ENCODE data around the gene EGFLAM. TPM values are rescaled to one million over a fixed set of nuclear protein-coding genes. Genes with fewer than 3 reads are reported as not detected.
"Not testable (repeated sequence)": the region's sequence is repeated elsewhere in the genome, so short reads cannot be mapped to it uniquely, and the experiment has no call there.

EGFLAM gene
- total RNA-seq, 1 experiment from 2014 or later: 1.7 TPM

DNA sequence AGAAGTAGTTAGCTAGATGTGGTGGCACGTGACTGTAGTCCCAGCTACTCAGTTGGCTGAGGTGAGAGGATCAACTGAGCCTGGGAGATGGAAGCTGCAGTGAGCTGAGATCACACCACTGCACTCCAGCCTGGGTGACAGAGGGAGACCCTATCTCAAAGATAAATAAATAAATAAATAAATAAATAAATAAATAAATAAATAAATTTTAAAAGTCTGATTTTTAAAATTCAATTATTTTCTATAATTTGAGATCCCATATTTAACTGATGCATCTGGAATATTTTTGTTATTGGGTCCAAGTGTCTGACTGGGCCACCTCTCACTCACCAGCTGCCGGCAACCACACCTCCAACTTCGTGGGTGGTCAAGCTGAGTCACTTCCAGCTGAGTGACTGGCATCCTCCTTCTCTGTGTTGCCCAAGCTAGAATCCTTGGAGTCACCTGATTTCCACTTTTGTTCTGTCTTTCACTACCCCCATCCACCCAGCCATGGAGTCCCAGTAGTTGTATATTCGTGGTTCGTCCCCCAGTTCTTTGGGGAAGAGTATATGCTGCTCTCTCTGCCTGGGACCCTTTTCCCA is 70.9 kb downstream of the EGFLAM start:
- no peaks in the 10 kb centered on the region for H3K36me3 ChIP-seq (replicated peaks; ENCODE audit: control insufficient read depth, insufficient read depth, low read length)
- H3K4me3 ChIP-seq (ENCODE audit: insufficient read depth, low read depth, low read length): no peak overlapping the region
- H3K27me3 ChIP-seq (ENCODE audit: control insufficient read depth, insufficient read depth, low read length): no peaks in the 10 kb centered on the region
- DNase-seq: peak; percentile 20

DNA sequence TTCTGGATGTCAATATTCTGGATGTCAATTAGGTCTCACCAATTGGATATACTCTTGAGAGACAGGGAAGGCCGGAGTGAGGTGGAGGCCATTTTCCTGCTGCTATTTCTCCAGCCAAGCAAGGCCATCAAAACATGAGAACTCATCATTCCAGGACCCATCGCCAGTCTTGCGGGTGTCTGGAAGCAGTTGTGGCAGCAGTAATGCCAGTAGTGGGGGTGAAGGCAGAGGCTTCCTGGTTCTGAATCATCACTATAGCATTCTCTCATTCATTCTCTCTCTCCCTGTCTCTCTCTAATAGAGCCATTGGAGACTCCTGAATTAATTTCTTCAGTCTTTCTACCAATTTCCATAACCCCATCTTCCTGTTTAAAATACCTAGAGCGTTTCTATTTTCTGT is 71.8 kb downstream of the EGFLAM start:
- Histone ChIP-seq H3K4me3 (ENCODE audit: insufficient read depth, low read depth, low read length) (no peak overlapping the region), H3K36me3 (replicated peaks; ENCODE audit: control insufficient read depth, insufficient read depth, low read length) (no peaks in the 10 kb centered on the region), H3K27me3 (ENCODE audit: control insufficient read depth, insufficient read depth, low read length) (no peaks in the 10 kb centered on the region)
- no peak for DNase-seq

DNA sequence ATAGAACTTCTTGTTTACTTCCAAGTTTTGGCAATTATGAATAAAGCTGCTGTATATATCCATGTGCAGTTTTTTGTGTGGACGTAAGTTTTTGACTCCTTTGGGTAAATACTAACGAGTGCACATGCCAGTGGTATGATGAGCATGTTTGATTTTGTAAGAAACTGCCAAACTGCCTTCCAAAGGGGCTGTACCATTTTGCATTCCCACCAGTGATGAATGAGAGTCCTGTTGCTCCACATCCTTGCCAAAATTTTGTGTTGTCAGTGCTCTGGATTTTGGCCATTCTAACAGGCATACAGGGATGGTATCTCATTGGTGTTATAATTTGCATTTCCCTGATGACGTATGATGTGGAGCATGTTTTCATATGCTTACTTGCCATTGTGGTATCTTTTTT is 73.5 kb downstream of the EGFLAM start:
- DNase-seq: no peak
- Histone ChIP-seq H3K36me3 (replicated peaks; ENCODE audit: control insufficient read depth, insufficient read depth, low read length) (no peaks in the 10 kb centered on the region), H3K27me3 (ENCODE audit: control insufficient read depth, insufficient read depth, low read length) (no peaks in the 10 kb centered on the region), H3K4me3 (ENCODE audit: insufficient read depth, low read depth, low read length) (no peak overlapping the region)

DNA sequence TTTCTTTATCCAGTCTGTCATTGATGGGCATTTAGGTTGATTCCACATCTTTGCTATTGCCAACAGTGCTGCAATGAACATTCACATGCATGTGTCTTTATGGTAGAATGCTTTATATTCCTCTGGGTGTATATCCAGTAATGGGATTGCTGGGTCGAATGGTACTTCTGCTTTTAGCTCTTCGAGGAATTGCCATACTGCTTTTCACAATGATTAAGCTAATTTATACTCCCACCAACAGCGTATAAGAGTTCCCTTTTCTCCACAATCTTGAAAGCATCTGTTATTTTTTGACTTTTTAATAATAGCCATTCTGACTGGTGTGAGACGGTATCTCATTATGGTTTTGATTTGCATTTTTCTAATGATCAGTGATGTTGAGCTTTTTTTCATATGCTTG is 74.8 kb downstream of the EGFLAM start:
- H3K36me3 ChIP-seq (replicated peaks; ENCODE audit: control insufficient read depth, insufficient read depth, low read length); H3K4me3 ChIP-seq (ENCODE audit: insufficient read depth, low read depth, low read length): not testable (repeated sequence)

DNA sequence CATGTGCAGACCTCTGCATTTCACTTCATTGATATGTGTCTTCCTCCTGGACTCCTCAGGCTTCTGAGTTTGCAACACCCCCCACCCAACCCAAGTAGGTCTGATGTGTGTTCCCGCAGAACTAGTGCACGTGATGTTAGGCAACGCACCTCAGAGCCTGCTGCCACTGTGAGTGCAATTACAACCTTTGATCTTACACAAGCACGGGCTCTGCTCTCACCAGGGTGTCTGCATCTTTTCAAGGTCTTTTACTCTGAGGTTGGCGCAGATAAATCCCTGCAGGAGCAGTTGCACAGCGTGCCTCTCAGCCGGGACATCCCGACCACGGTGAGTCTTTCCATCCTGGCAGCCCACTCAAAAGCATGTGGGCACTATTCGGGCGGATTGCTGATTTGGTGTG is 80.1 kb downstream of the EGFLAM start:
- DNase-seq: no peak
- H3K4me3 ChIP-seq (ENCODE audit: insufficient read depth, low read depth, low read length): no peak overlapping the region; the same call in 1 of the 2 replicates
- H3K27me3 ChIP-seq (ENCODE audit: control insufficient read depth, insufficient read depth, low read length): no peaks in the 10 kb centered on the region
- H3K36me3 ChIP-seq (replicated peaks; ENCODE audit: control insufficient read depth, insufficient read depth, low read length): no peaks in the 10 kb centered on the region

More for the DNA sequence above, 74.8 kb downstream of the EGFLAM start:
- H3K27me3 ChIP-seq (ENCODE audit: control insufficient read depth, insufficient read depth, low read length); DNase-seq: not testable (repeated sequence)

DNA sequence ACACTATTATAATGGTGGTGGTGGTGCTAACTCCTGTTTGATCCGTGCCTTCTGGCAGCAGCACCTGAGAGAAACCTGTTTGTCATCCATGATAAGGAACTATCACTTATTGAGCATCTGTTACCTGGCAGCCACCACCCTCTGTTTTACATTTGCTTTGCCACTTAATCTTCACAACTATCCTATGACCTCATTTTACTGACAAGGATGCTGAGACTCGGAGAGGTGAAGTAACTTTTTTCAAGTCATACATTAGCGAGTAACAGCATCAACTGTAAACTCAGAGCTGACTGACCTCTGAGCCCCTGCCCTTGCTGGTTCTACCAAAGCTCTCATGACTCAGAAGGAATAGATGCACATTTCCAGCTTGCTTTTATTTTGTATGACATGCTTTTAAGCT is 81.1 kb downstream of the EGFLAM start:
- DNase-seq: no peak
- Histone ChIP-seq H3K4me3 (ENCODE audit: insufficient read depth, low read depth, low read length) (no peak overlapping the region; the same call in 1 of the 2 replicates), H3K27me3 (ENCODE audit: control insufficient read depth, insufficient read depth, low read length) (no peaks in the 10 kb centered on the region), H3K36me3 (replicated peaks; ENCODE audit: control insufficient read depth, insufficient read depth, low read length) (no peaks in the 10 kb centered on the region)

DNA sequence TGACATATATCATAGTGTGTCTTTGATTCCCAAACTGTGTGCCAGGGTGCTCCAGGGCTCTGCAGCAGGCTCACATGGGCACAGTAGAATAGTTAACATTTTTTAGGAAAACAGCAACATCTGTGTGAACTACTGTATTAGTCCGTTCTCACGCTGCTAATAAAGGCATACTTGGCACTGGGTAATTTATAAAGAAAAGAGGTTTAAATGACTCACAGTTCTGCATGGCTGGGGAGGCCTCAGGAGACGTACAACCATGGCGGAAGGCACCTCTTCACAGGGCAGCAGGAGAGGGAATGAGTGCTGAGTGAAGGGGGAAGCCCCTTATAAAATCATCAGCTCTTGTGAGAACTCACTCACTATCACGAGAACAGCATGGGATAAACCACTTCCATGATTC is 82.7 kb downstream of the EGFLAM start:
- peak overlapping the region; percentile 26; the same call in 1 of the 2 replicates for H3K4me3 ChIP-seq (ENCODE audit: insufficient read depth, low read depth, low read length)
- no peaks in the 10 kb centered on the region for H3K27me3 ChIP-seq (ENCODE audit: control insufficient read depth, insufficient read depth, low read length)
- DNase-seq: no peak
- no peaks in the 10 kb centered on the region for H3K36me3 ChIP-seq (replicated peaks; ENCODE audit: control insufficient read depth, insufficient read depth, low read length)

DNA sequence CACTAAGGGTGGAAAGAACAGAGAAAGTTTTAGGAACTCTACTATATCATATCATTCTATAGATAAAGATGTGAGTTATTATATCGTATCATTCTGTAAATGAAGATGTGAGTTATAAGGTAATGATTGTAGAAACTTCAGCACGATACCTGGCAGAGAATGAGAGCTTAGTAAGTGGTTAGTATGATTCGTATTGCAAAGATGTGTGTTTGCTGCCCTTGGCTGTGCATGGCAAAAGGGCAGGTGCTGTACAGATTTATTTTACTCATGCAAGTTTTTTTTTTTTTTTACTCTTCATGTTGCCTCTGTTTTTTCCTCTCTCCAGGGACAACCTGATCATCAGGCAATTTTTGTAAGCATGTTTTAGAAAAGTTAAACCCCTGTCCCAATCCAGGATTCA is 83.3 kb downstream of the EGFLAM start:
- no peaks in the 10 kb centered on the region for H3K27me3 ChIP-seq (ENCODE audit: control insufficient read depth, insufficient read depth, low read length)
- no peaks in the 10 kb centered on the region for H3K36me3 ChIP-seq (replicated peaks; ENCODE audit: control insufficient read depth, insufficient read depth, low read length)

DNA sequence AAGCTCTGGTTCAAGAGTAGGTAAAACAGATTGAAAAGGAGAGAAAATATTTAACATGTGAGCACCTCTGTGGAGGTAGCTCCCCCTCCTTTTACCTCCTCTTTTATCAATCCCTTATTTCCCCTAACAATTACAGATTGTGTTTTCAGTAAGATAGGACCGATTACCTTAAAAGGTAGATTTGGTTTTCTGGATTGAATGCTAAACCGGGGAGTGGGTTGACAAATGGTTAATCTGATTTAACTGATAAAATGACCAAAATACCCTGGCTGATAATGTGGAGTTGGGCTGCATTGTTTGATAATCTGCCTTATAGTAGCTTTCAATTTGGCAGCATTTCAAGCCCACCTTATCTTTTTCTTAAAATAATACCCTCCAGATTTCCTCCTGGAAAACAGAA is 83.9 kb downstream of the EGFLAM start:
- no peaks in the 10 kb centered on the region for H3K36me3 ChIP-seq (replicated peaks; ENCODE audit: control insufficient read depth, insufficient read depth, low read length)
- no peaks in the 10 kb centered on the region for H3K27me3 ChIP-seq (ENCODE audit: control insufficient read depth, insufficient read depth, low read length)
- no peak overlapping the region for H3K4me3 ChIP-seq (ENCODE audit: insufficient read depth, low read depth, low read length)
- DNase-seq: no peak

More for the DNA sequence above, 83.3 kb downstream of the EGFLAM start:
- H3K4me3 ChIP-seq (ENCODE audit: insufficient read depth, low read depth, low read length): no peak overlapping the region
- no peak for DNase-seq

DNA sequence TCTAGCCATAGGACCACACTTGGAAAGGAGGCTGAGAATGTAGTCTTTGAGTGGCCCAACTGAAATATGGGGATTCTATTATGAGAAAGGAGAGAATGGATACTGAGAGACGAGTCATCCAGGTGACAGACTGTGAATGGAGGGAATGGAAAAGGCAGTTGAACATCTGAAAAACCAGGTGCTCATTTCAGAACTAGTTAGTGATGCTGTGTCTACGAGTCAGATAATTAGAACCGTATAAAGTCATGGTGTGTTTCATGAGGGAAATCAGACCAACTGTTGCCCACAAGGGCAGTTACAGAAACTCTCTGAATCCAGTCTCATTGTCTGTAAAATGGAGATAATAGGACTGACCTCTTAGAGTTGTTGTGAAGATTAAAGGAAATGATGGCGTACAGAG is 86.5 kb downstream of the EGFLAM start:
- H3K27me3 ChIP-seq (ENCODE audit: control insufficient read depth, insufficient read depth, low read length): no peaks in the 10 kb centered on the region
- H3K36me3 ChIP-seq (replicated peaks; ENCODE audit: control insufficient read depth, insufficient read depth, low read length): no peaks in the 10 kb centered on the region
- no peak overlapping the region for H3K4me3 ChIP-seq (ENCODE audit: insufficient read depth, low read depth, low read length)
- DNase-seq: no peak

DNA sequence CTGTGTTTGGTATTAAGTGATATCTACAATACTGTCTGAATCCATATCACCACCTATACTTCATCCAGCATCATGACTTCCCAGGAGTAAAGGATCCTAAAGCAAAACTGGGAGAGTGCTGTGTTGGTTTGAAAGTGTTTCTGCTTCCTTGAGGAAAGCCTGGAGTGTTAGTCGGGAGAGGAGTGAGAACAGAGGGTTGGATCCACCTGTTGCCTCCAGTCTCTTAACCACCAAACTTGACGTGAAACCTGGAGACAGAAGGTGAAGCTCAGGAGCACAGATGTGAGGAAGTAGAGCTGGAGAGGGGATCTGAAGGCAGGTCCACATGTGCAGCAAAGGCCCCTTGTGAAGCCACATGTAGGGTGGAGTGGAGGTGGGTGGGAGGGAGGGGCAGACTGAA is 88.2 kb downstream of the EGFLAM start:
- Histone ChIP-seq H3K4me3 (ENCODE audit: insufficient read depth, low read depth, low read length) (no peak overlapping the region), H3K27me3 (ENCODE audit: control insufficient read depth, insufficient read depth, low read length) (no peaks in the 10 kb centered on the region), H3K36me3 (replicated peaks; ENCODE audit: control insufficient read depth, insufficient read depth, low read length) (no peaks in the 10 kb centered on the region)
- DNase-seq: no peak

DNA sequence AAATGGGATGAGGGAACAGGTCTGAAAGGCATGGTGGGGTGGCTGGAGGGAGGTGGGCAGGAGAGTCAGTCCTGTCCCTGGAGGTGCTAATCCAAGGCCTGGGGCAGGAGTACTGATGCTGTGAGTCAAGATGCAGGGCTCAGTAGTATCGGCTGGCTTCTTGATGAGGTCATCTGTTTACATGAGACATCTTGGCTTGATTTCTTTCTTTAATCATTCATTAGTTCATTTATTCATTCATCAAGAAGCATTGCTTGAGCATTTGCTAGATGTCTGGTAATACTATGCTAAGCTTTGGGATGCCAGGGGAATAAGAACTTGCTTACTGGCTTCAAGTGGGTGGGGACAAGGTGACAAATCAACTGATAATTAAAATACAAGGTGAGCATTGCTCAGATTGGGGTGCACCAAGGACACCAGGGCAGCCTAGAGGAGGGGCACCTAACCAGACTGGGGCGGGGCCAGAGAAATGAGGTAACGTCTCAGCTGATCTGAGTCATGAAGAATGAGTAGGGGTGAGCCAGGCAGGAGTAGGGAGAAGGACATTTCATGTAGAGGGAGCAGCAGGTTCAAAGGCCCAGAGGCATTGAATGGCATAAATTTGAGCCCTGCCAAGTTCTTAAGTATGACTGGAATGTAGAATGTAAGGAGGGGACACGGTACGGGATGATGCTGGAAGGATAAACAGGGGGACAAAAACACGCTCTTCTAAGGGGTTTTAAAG is 88.8 kb downstream of the EGFLAM start:
- no peak overlapping the region for H3K4me3 ChIP-seq (ENCODE audit: insufficient read depth, low read depth, low read length)
- no peaks in the 10 kb centered on the region for H3K27me3 ChIP-seq (ENCODE audit: control insufficient read depth, insufficient read depth, low read length)
- H3K36me3 ChIP-seq (replicated peaks; ENCODE audit: control insufficient read depth, insufficient read depth, low read length): no peaks in the 10 kb centered on the region
- DNase-seq: no peak

DNA sequence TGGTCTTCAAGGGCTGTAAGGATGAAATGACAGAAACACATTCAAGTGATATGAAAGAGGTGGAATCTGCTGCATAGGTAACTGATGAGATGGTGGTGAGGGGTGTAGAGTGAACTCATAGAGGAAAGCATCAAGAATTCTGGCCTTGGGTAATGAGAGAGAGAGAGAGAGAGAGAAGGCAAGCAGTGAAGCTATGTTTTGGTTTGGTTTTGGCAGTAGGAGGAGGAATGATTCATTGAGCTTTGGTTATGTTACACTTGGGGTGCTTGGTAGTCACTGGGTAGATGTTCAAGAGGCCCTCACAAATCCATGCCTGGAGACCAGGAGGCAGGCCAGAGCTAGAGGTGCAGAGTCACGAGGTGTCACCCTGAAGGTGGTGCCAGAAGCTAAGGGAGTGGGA is 89.5 kb downstream of the EGFLAM start:
- Histone ChIP-seq H3K36me3 (replicated peaks; ENCODE audit: control insufficient read depth, insufficient read depth, low read length) (no peaks in the 10 kb centered on the region), H3K4me3 (ENCODE audit: insufficient read depth, low read depth, low read length) (no peak overlapping the region), H3K27me3 (ENCODE audit: control insufficient read depth, insufficient read depth, low read length) (no peaks in the 10 kb centered on the region)
- DNase-seq: no peak

DNA sequence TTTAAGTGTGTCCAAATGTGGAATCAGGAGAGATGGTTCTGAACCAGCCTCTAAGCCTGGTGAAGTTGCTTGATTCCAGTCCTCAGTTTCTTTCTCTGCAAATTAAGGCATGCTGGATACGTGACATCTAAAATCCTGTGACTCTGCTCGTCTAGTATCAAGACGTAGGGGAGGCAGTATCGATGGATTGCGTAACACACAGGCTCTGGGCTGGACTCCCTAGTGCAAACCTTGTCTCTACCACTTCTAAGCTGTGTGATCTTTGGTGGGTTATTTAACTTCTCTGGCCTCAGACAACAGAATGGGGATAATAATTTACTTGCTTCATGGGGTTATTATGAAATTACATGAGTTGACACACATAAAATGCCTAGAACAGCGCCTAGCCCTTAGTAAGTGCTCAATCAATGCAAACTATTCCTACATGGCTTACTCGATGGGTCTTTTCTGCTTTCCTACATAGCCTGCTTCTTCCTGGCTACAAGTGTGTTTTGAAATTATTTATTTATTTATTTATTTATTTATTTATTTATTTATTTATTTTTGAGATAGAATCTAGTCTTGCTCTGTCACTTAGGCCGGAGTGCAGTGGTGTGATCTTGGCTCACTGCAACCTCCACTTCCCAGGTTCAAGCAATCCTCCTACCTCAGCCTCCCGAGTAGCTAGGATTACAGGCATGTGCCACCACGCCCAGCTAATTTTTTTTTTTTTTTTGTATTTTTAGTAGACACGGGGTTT is 102.1 kb downstream of the EGFLAM start:
- no peak for DNase-seq
- no peaks in the 10 kb centered on the region for H3K36me3 ChIP-seq (replicated peaks; ENCODE audit: control insufficient read depth, insufficient read depth, low read length)
- no peak overlapping the region for H3K4me3 ChIP-seq (ENCODE audit: insufficient read depth, low read depth, low read length)
- no peaks in the 10 kb centered on the region for H3K27me3 ChIP-seq (ENCODE audit: control insufficient read depth, insufficient read depth, low read length)

DNA sequence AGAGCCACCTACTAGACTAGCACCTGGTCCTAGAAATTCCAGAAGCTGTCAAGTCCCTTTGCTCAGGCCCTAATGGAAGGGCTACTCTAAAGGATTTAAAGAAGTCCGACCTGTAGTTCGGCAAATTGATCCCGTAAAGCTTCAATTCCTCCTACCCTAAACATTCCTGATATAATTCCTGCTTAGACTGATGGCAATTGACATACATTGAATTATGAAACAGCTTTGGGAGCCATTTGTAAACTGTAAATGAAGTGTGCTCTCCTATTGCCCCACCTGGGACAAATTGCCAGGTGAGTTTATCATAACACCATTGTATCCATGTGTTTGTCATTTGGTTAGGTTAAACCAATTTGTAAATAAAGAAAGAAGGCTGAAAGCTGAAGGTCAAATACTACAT is 104.4 kb downstream of the EGFLAM start:
- Histone ChIP-seq H3K27me3 (ENCODE audit: control insufficient read depth, insufficient read depth, low read length) (no peaks in the 10 kb centered on the region), H3K36me3 (replicated peaks; ENCODE audit: control insufficient read depth, insufficient read depth, low read length) (no peaks in the 10 kb centered on the region), H3K4me3 (ENCODE audit: insufficient read depth, low read depth, low read length) (no peak overlapping the region)
- no peak for DNase-seq
